NCI-H2196 (cell line): Measurements from ENCODE around the gene C6orf132.
"Not testable (repeated sequence)": the region's sequence is repeated elsewhere in the genome, so short reads cannot be mapped to it uniquely, and the experiment has no call there.

Experiments
- DNase-seq: peaks from one replicate; lab custom pipeline; 2025; ENCODE audit not compliant: unreplicated experiment; lab: John Stamatoyannopoulos, UW

The C6orf132 gene

DNA sequence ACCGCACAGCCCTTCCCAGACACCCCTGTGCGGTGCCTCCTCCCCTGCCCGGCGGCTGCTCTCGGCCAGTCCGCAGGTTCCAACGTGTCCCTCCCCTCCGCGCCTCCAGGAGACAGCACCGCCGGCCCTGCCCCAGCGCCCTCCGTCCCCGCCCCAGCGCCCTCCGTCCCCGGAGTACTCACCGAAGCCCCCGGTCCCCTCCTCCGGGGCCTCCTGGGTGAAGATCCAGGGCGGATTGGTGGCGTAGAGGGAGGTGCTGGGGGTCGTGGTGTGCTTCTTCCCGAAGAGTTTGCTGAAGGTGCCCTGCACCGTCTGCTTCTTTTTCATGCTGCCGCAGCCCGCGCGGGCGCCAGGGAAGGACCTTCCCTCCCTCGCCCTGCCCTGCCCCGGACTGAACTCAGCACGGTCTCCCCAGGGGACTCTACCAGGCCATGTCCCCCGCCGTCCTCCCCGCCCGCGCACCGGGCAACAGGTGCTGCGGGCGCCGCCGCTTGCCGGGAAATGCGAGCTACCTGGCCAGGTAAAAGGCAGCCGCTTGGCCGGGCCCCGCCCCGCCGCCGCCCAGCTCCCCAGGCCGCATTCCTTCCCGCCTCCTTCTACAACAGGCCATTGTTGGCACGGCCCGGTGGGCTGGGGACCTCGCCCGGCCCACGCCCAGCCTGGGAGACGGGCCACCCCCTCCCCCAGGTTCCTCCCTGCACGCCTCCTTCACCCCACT lies at the start of gene C6orf132:
C6orf132 (minus strand) TSS at position 503 of the 718 bp plus-strand sequence; CDS start at position 327, 176 bp downstream.
- no peak for DNase-seq

DNA sequence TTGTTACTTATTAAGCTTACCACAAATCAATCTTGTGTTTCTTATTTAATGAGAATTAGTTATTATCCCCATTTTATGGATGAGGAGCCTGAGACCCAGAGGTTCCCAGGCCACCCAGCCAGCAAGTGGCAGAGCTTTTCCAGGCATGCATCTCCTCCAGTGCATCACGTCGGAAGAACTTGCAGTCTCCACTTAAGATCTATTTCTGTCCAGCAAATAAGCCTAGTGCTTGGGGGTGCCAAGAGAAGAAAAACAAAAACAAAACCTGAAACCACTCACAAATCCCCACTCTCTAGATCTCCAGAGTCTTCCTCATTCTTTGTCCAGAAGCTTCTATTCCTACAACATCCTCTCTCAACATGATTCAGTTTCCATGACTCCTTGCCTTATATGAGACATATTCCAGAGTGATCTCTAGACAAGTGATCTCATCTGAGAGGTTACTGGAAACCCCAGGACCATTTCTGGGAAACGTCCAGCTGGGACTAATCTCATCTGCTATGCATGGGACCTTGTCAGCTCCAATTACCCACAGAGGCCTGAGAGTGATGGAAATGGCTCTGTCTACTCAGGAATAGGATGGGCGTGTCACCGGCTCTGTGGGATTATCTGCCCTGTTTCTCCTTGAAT lies 48.2 kb upstream of the C6orf132 start:
- no peak for DNase-seq

DNA sequence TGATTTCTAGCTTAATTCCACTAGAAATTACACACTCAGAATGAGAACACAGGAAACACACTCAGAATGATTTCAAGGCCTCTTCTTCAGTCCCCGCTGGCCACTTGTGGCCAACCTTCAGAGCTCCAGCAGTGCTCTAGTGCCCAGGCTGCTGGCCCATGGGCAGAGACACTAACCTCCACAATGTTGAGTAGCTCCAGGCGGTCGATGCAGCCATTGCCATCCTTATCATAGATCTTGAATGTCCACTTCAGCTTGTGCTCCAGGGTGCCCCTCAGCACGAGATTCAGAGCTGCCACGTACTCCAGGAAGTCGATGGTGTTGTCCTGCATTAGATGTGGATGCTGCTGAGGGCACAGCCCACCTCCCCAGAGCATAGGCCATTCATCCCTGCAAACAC lies 46.0 kb upstream of the C6orf132 start:
- DNase-seq = no peak

DNA sequence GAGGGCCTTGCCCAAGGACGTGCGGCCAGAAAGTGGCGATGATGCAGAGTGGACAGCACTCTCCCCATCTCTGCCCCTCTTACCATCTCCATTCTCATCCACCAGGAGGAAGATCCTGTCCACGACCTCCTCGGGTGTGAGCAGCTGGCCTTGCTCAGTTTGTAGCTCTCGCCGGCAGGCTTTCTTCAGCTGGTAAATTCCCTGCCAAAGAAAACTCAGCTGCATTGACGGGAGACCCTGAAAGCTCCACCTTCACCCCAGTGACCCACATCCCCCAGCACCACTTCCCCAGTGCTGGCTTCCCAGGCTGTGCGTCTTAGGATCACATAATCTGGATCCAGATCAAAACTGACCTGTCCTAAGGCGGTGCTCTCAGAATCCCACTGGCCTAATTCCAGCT lies 43.2 kb upstream of the C6orf132 start:
- DNase-seq = no peak

DNA sequence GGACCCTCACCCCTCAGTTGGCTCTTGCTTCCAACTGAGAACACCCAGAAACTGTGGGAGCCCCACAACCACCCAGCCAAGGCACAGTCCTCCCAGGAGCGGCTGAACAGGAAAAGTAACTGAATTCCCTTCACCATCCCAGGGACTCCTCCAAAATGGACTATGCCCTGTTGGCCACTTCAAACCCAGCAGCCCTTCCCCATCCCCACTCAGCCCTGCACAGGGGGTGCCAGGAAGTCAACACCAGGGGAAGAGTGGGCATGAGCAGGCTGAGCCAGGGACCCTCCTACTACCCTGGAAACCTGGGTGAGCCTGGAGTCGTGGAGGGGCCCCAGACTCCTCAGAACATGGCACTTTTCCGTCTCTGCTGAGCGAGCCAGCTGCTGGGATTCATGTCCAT lies 42.1 kb upstream of the C6orf132 start:
- no peak for DNase-seq

DNA sequence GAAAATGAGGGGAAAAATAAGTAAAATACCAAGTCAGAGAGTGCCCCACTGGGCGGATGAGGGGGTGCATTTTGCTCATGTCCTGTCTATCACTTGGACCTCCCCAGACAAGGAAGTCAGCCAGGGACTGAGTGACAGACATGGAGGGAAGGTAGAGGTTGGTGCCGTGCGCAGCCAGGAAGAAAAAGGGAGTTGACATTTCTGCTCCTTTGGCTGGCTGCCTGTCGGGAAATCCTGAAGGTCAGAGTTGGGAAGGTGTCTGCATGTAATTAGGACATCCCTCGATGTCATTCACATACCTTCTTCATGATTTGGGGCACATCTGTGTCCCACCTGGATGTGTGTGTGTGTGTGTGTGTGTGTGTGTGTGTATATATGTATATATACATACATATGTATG lies 39.7 kb upstream of the C6orf132 start:
- DNase-seq = no peak

DNA sequence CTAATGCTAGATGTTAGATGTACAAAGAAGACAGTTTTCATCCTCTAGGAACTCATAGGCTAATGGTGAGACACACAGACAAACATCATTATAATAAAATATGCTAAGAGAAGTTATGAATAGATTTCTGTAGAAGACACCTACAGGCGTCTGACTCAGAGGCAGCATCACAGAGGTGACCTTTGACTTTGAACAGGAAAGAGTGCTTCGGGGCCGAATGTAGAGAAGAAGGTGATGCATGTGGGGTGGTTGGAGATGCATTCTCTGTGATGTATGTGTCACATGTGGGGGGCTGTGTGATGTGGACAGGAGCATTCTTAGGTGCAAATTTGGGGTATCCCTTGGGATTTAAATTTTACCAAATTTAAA lies 37.5 kb upstream of the C6orf132 start:
- DNase-seq = no peak

DNA sequence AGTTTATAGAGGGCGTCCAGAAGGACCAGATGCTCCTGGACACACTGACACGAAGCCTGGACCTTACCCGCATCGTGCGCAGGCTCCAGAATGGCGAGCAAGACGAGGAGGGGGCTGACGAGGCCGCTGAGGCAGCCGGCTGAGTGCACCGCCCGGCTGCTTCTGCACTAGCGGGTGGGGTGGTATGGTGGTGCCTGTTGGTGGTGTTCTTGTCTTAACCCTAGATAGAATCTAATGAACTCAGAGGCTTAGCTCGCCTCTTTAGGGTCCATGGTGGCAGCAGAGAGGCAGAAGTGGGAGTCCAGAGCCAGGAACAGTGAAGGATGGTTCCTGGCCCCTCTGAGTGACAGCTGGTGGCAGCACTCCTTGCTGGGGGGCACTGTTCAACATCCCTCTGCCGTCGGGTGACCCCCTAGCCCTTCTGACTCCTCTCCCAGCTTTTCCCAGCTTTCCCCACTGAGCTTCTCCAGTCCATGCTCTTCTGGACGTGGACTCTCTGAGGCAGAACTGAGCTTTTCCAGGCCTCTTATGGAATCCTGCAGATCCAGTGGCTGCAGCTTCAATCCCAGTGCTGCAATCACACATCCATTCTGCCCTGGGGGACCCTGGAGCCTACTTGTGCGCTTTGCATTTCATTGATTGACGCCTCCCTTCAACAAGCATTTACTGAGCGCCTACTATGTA lies 37.0 kb upstream of the C6orf132 start:
- DNase-seq = no peak

DNA sequence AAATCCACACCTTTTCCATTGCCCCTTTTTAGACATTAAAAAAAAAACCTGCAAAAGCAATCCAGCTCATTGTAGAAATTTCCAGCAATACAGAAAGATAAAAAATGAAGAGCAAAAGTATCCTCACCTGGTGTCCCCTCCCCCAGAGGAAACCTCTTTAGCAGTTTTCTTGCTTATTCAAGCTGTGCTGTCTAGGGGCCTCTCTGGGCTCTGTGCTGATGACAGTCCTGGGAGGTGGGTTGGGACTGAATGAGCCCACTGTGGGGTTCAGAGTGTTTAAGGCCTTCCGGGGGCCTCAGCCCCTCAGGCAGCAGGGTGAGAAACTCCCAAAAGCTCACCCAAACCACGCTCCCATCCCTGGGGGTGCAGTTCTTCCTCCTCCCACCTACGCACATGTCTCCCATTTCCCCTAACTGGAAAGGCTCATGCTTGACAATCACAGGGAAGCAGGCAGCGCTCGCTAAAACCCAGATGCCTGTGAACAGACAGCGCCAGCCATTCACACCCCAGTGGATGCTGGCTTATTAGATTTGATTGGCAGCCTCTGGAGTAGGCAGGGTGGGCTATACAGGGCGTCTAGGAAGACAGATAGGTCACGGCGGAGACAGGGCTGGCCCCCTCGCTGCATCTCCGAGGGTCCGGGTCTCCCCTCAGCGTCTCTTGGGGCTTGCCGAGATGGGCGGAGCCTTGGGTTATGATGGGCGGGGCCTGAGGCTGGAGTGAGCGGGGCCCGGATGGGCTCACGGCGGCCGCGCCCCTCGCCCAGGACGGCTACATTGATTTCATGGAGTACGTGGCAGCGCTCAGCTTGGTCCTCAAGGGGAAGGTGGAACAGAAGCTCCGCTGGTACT lies 35.3 kb upstream of the C6orf132 start:
- DNase-seq = no peak

DNA sequence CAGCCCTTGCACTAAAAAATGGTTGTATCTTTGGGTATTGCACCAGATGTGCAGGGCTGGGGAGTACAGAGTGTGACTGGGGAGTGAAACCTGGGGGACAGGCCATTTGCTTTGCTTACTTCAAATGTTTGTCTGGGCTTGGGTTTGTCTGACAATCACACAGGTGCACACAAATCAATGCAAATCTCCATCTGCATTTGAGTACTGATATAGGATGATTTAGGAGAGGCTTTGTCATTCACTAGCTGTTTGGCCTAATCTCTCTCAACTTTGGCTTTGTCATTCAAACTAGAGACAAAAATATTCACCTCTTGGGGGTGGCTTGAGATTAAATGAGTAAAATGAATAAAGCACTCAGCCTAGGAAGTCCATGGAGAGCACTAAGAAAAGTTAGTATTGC lies 34.6 kb upstream of the C6orf132 start:
- no peak for DNase-seq

- no peak for DNase-seq
Observed at GRCh38 chr6:42175860-42176259, 33.4 kb upstream of the C6orf132 start.

- no peak for DNase-seq
Observed at GRCh38 chr6:42173101-42173500, 30.7 kb upstream of the C6orf132 start, which contains the start of gene GUCA1A. TSS of gene GUCA1A (plus strand) at chr6:42173364. CDS start at chr6:42173614, 250 bp downstream.

DNA sequence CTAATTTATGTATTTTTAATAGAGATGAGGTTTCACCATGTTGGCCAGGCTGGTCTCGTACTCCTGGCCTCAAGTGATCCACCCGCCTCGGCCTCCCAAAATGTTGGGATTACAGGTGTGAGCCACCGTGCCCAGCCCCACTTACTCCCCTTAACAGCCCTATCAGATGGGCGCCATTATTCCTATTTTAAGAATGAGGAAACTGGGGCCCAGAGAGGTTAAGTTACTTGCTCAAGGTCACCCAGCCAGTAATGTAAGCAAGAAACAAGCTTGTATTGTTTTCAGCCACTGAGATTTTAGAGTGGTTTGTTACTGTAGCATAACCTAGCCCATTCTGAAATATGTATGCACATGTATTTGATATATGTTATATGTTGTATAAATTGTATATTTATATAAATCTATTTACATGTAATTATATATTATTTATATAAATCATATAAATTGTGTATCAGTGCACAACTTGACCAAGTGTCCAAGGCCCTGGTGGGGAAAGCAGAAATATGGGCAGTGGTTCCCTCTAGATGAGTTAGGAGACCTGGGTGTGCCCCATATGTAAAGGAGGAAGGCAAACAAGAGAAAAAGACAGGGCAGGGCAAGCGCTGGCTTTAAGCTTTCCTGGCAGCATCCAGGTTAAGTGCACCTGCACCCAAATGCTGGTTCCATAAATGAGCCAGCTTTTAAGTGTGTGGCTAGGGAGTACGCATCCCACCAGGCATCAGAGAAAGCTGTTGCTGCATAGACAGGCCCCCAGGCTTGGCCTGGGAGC lies 29.6 kb upstream of the C6orf132 start:
- no peak for DNase-seq

DNA sequence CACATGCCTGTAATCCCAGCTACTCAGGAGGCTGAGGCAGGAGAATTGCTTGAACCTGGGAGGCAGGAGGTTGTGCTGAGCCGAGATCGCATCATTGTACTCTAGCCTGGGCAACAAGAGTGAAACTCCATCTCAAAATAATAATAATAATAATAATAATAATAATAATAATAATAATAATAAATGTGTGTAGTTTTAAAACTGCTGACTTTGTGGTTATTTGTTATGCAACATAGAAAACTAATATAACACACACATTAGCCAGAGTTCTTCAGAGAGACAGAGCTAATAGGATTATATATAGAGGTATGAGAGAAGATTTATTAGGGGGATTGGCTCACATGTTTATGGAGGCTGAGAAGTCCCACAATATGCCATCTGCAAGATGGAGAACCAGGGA lies 27.4 kb upstream of the C6orf132 start:
- DNase-seq = not testable (repeated sequence)

GRCh38 chr6:42168650-42169049 lies 26.2 kb upstream of the C6orf132 start:
- DNase-seq = no peak

DNA sequence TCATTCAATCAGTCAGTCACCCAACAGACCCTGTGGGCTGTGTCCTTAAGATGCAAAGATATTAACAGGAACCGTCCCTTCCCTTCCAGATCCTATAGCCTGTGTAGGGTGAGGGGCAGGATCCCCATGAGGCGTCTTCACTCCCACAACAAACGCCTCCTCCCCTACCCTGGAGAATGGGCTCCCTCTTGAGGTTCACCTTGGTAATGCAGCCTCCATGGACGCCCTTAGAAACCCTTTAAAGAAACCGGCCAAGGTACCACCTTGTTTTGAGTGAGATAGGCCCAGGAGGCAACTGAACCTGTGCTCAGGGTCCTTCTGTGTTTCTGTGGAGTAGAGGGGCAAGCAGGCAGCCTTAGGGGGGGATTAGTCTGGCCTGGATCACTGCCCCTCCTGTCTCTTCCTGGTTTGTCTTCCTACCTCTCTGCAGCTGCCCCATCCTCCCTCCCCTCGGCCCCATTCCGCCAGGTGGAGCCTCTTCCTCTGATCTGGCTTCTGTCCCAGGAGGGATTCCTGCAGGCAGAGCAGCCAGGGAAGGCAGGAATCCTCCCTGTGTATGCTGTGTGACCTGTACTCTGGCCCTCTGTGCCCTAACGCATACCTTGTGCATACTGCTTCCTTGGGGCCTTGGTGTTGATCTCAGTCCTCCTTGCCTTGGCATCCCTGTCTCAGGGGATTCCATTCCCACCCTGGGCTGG lies 24.2 kb upstream of the C6orf132 start:
- peak; percentile 86 for DNase-seq

DNA sequence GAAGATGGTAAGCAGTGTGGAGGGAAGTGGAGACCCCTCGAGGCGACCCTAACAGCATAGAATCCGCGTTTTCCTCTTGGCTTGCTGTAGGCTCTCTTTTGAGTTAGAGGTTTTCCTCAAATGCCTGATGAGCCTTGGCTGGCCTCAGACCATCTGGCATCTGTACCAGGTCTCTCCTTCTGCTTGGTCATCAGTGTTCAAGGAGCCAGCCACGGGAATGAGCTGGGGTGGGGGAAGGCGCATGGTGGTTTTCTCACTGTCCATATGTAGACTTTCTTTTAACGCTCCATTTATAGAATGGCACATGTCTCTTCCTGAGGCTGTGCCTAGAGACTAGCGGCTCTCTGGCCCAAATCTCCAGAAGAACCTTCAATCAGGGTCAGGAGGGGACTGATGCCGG lies 22.6 kb upstream of the C6orf132 start:
- no peak for DNase-seq

GRCh38 chr6:42163981-42164380 lies 21.6 kb upstream of the C6orf132 start:
- DNase-seq = no peak

GRCh38 chr6:42162812-42163211 lies 20.4 kb upstream of the C6orf132 start:
- DNase-seq = no peak

DNA sequence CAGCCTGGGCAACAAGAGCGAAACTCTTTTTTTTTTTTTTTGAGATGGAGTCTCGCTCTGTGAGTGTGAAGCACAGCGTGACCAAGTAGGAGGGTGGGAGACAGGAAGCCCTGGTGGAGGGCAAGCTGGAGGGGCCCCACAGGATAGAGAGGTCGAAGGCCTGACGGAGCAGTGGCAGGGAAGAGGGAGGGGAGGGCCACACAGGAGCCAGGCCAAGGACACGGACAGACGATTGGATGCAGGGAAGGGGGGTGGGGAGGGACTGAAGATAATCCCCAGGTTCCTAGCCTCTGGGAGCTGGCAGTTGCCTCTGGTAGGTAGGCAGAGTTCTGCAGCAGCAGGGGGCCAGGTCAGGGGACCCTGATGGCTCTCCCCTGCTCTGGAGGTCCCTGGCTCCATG lies 20.0 kb upstream of the C6orf132 start:
- DNase-seq = no peak
